Prostate gland (tissue), 2 donors: Measurements from ENCODE around the gene EXOC3. TPM values are rescaled to one million over a fixed set of nuclear protein-coding genes. Genes with fewer than 3 reads are reported as not detected.
A peak's percentile ranks its signal among the peaks of the same experiment; 100 is the strongest.

Experiments used
- DNase-seq: peaks from one replicate; pipeline ENCODE4 v3.0.0-alpha.2; 2019; ENCODE audit warnings: low spot score
- H3K27ac ChIP-seq, 2 donors: fragments of 200-600 bp; sonication (generic); 2 replicates each; pipeline ENCODE4 v1.5.1; 2017 to 2019
- H3K27me3 ChIP-seq: fragments of 200-600 bp; sonication (generic); replicated peaks from 2 replicates; pipeline ENCODE4 v1.5.1; 2019; ENCODE audit not compliant: insufficient read depth
- H3K36me3 ChIP-seq, 2 donors: fragments of 200-600 bp; sonication (generic); 1 replicate in 1 of 2; 2 replicates in 1 of 2; pipeline versions ENCODE4 v1.5.1 to v1.8.1; 2017 to 2019
- H3K4me1 ChIP-seq: fragments of 200-600 bp; sonication (generic); replicated peaks from 2 replicates; pipeline ENCODE4 v1.5.1; 2019
- H3K4me3 ChIP-seq, 2 donors: fragments of 200-600 bp; sonication (generic); 2 replicates each; pipeline ENCODE4 v1.5.1; 2017 to 2019
- H3K9me3 ChIP-seq: fragments of 200-600 bp; sonication (generic); 2 replicates; pipeline ENCODE4 v1.5.1; 2017
- CTCF ChIP-seq, 4 experiments: fragments of 200-600 bp in 2 of 4; fragments of 450-650 bp in 2 of 4; sonication (generic) in 2 of 4; IDR thresholded peaks; 1 replicate in 3 of 4; 2 replicates in 1 of 4; pipeline ENCODE4 v1.5.1; 2016 to 2019; ENCODE audit warnings: antibody characterized with exemption in 4 of 4, mild to moderate bottlenecking in 2 of 4, moderate library complexity in 2 of 4
- POLR2A ChIP-seq: fragments of 450-650 bp; IDR thresholded peaks from one replicate; pipeline ENCODE4 v1.6.1; 2016; ENCODE audit warnings: antibody characterized with exemption, mild to moderate bottlenecking
- POLR2AphosphoS5 ChIP-seq: sonication (generic); formaldehyde crosslinking; IDR thresholded peaks from one replicate; pipeline ENCODE4 v1.6.1; 2017; ENCODE audit warnings: antibody characterized with exemption
- WGBS: methylation state at CpG from one replicate; pipeline ENCODE4 v1.1.5; 2018; 5-methylcytosine and 5-hydroxymethylcytosine counted together
- intact Hi-C: fragments of 100-400 bp; cut with DNase I; formaldehyde crosslinking; loops from one replicate; pipeline ENCODE4 v1.14.2; 2022
- total RNA-seq, 2 donors: library from RNA; depleted of rRNA; stranded (reverse); fragments of >200 nt; gene quantifications; one replicate each; pipeline ENCODE4 v1.1.0, GENCODE V29; 2016

Gene EXOC3
- total RNA-seq, 2 donors from 2014 or later = 44.3 to 79.7 TPM

GRCh38 chr5:446066-446882 lies 3.3 kb downstream of the EXOC3 start:
- intact Hi-C loops = no loop called here
- TF ChIP-seq CTCF (IDR thresholded peaks at IDR 0.05) (no peak), POLR2AphosphoS5 (no peak), POLR2A (no peak)
- H3K4me3 ChIP-seq = no peak overlapping the region
- H3K27me3 ChIP-seq = no peaks in the 10 kb centered on the region
- H3K36me3 ChIP-seq = peaks cover 0 to 17% of the 10 kb centered on the region in 2 donors
- WGBS = 84% methylated on average over 19 of the region's 19 CpGs
- H3K4me1 ChIP-seq = peaks cover 6% of the 10 kb centered on the region
- DNase-seq = no peak
- no peak overlapping the region for H3K27ac ChIP-seq
- no peaks in the 10 kb centered on the region for H3K9me3 ChIP-seq

- DNase-seq = no peak
- peaks cover 6% of the 10 kb centered on the region for H3K4me1 ChIP-seq
- 55% methylated on average over 7 of the region's 7 CpGs for WGBS
- peaks cover 0 to 17% of the 10 kb centered on the region in 2 donors for H3K36me3 ChIP-seq
- no peak overlapping the region for H3K4me3 ChIP-seq
- peak; percentile 15 to 54 (median 28) for TF ChIP-seq CTCF (IDR thresholded peaks at IDR 0.05)
- no peak for TF ChIP-seq POLR2A
- no peak for TF ChIP-seq POLR2AphosphoS5
- no peak overlapping the region for H3K27ac ChIP-seq
- intact Hi-C loops = no loop called here
- H3K9me3 ChIP-seq = no peaks in the 10 kb centered on the region
- H3K27me3 ChIP-seq = no peaks in the 10 kb centered on the region
These were observed 3.9 kb downstream of the EXOC3 start for GRCh38 chr5:446883-447263.

- WGBS = 93% methylated on average over 21 of the region's 21 CpGs
- no peak for DNase-seq
- Histone ChIP-seq H3K4me1 (peaks cover 6% of the 10 kb centered on the region), H3K27me3 (no peaks in the 10 kb centered on the region), H3K36me3 (peaks cover 0 to 17% of the 10 kb centered on the region in 2 donors), H3K9me3 (no peaks in the 10 kb centered on the region), H3K27ac (no peak overlapping the region), H3K4me3 (no peak overlapping the region)
- intact Hi-C loops = no loop called here
- no peak for TF ChIP-seq POLR2AphosphoS5
- TF ChIP-seq CTCF (IDR thresholded peaks at IDR 0.05) = no peak
- TF ChIP-seq POLR2A = no peak
These were observed 4.5 kb downstream of the EXOC3 start for GRCh38 chr5:447501-447900.

- H3K36me3 ChIP-seq = peaks cover 0 to 17% of the 10 kb centered on the region in 2 donors
- no peak for DNase-seq
- H3K9me3 ChIP-seq = no peaks in the 10 kb centered on the region
- H3K27me3 ChIP-seq = no peaks in the 10 kb centered on the region
- intact Hi-C loops = no loop called here
- TF ChIP-seq POLR2AphosphoS5 = no peak
- TF ChIP-seq POLR2A = no peak
- TF ChIP-seq CTCF (IDR thresholded peaks at IDR 0.05) = no peak
- H3K4me1 ChIP-seq = peaks cover 6% of the 10 kb centered on the region
- no peak overlapping the region for H3K4me3 ChIP-seq
- WGBS = 83% methylated on average over 21 of the region's 21 CpGs
- no peak overlapping the region for H3K27ac ChIP-seq
These were observed 5.2 kb downstream of the EXOC3 start for GRCh38 chr5:448061-448765.

GRCh38 chr5:448766-449090 lies 5.8 kb downstream of the EXOC3 start:
- TF ChIP-seq POLR2A (no peak), CTCF (IDR thresholded peaks at IDR 0.05) (no peak), POLR2AphosphoS5 (no peak)
- peaks cover 0 to 17% of the 10 kb centered on the region in 2 donors for H3K36me3 ChIP-seq
- intact Hi-C loops = no loop called here
- H3K9me3 ChIP-seq = no peaks in the 10 kb centered on the region
- no peak overlapping the region for H3K27ac ChIP-seq
- no peaks in the 10 kb centered on the region for H3K27me3 ChIP-seq
- 88% methylated on average over 12 of the region's 12 CpGs for WGBS
- H3K4me3 ChIP-seq = no peak overlapping the region
- no peak for DNase-seq
- peaks cover 6% of the 10 kb centered on the region for H3K4me1 ChIP-seq
